GM03348 (cell line): ENCODE data around the gene PARD3B.

Source experiments
- DNase-seq: peaks from one replicate; pipeline ENCODE4 v3.0.0; 2012; ENCODE audit warnings: low spot score

The PARD3B gene

GRCh38 chr2:205563646-205564045 lies 1018.4 kb downstream of the PARD3B start:
- no peak for DNase-seq

- no peak for DNase-seq
Observed at GRCh38 chr2:205564346-205565141, 1019.3 kb downstream of the PARD3B start.

GRCh38 chr2:205565142-205565522 lies 1019.9 kb downstream of the PARD3B start:
- no peak for DNase-seq

GRCh38 chr2:205566606-205567168 lies 1021.4 kb downstream of the PARD3B start:
- DNase-seq: no peak

GRCh38 chr2:205568620-205569019 lies 1023.3 kb downstream of the PARD3B start:
- no peak for DNase-seq

GRCh38 chr2:205570648-205571047 lies 1025.4 kb downstream of the PARD3B start:
- no peak for DNase-seq

- DNase-seq: no peak
Observed at GRCh38 chr2:205571360-205571959, 1026.2 kb downstream of the PARD3B start.

- peak; percentile 50 for DNase-seq
Observed at GRCh38 chr2:205574001-205574400, 1028.7 kb downstream of the PARD3B start.

- DNase-seq: no peak
Observed at GRCh38 chr2:205579335-205579734, 1034.1 kb downstream of the PARD3B start.

- DNase-seq: peak; percentile 63
Observed at GRCh38 chr2:205580212-205580987, 1035.1 kb downstream of the PARD3B start.

- DNase-seq: no peak
Observed at GRCh38 chr2:205582366-205582765, 1037.1 kb downstream of the PARD3B start.

- DNase-seq: no peak
Observed at GRCh38 chr2:205585449-205586383, 1040.4 kb downstream of the PARD3B start.

GRCh38 chr2:205586626-205587025 lies 1041.4 kb downstream of the PARD3B start:
- DNase-seq: no peak

GRCh38 chr2:205589479-205589878 lies 1044.2 kb downstream of the PARD3B start:
- no peak for DNase-seq

GRCh38 chr2:205590759-205591158 lies 1045.5 kb downstream of the PARD3B start:
- DNase-seq: peak; percentile 22

- DNase-seq: no peak
Observed at GRCh38 chr2:205593891-205594290, 1048.6 kb downstream of the PARD3B start.

GRCh38 chr2:205596581-205596980 lies 1051.3 kb downstream of the PARD3B start:
- no peak for DNase-seq

GRCh38 chr2:205605638-205606304 lies 1060.5 kb downstream of the PARD3B start:
- no peak for DNase-seq

GRCh38 chr2:205607146-205607545 lies 1061.9 kb downstream of the PARD3B start:
- no peak for DNase-seq

GRCh38 chr2:205609113-205609512 lies 1063.8 kb downstream of the PARD3B start:
- no peak for DNase-seq

GRCh38 chr2:205610437-205610836 lies 1065.2 kb downstream of the PARD3B start:
- no peak for DNase-seq
